Psoas muscle (tissue), 8 donors: ENCODE results near the gene ABRACL. TPM values are rescaled to one million over a fixed set of nuclear protein-coding genes. Genes with fewer than 3 reads are reported as not detected.

Experiments used
- ATAC-seq, 4 donors: fragments of 200-7000 bp; cut with Tn5 transposase; one replicate each; pipeline ENCODE4 v1.9.1; 2020; ENCODE audit warnings: moderate library complexity in 3 of 4, mild to moderate bottlenecking in 2 of 4
- DNase-seq, 2 donors: peaks; one replicate each; pipeline ENCODE4 v3.0.0-alpha.2; 2020
- H3K27ac ChIP-seq: fragments of 200-600 bp; one replicate; pipeline ENCODE4 v1.8.0; 2022
- H3K27me3 ChIP-seq, 3 donors: fragments of 200-600 bp in 1 of 3; one replicate each; pipeline versions ENCODE4 v1.6.1 to v1.8.0; 2013 to 2022; ENCODE audit warnings: low read length in 2 of 3, mild to moderate bottlenecking in 2 of 3, moderate library complexity in 1 of 3; ENCODE audit not compliant: insufficient read depth in 3 of 3
- H3K36me3 ChIP-seq, 2 donors: fragments of 200-600 bp in 1 of 2; one replicate each; pipeline versions ENCODE4 v1.6.1 to v1.8.0; 2013 to 2022; ENCODE audit warnings: low read depth in 1 of 2, mild to moderate bottlenecking in 1 of 2, moderate library complexity in 1 of 2; ENCODE audit not compliant: insufficient read depth in 1 of 2
- H3K4me1 ChIP-seq: fragments of 200-600 bp; one replicate; pipeline ENCODE4 v1.8.0; 2022
- H3K4me3 ChIP-seq: fragments of 200-600 bp; one replicate; pipeline ENCODE4 v1.8.0; 2022; ENCODE audit warnings: mild to moderate bottlenecking
- H3K9me3 ChIP-seq: fragments of 200-600 bp; one replicate; pipeline ENCODE4 v1.8.0; 2022
- CTCF ChIP-seq: fragments of 200-600 bp; IDR thresholded peaks from one replicate; pipeline ENCODE4 v1.8.0; 2022; ENCODE audit warnings: antibody characterized with exemption
- WGBS, 3 donors: extraction: QIAGEN DNeasy Blood & Tissue Kit; methylation state at CpG; one replicate each; pipeline versions ENCODE4 v1.1.6 to v1.1.7; 2013; 5-methylcytosine and 5-hydroxymethylcytosine counted together
- intact Hi-C, 2 donors: fragments of 100-400 bp; cut with DNase I; formaldehyde crosslinking; loops; one replicate each; pipeline versions ENCODE4 v1.11.0 to v1.14.2; 2022
- polyA plus RNA-seq, 3 donors: library from polyadenylated mRNA; stranded (reverse); fragments of 200-250 nt; gene quantifications; one replicate each; pipeline ENCODE4 v1.2.3, GENCODE V29; 2013
- total RNA-seq, 4 donors: library from RNA; stranded (reverse); fragmentation: NEBNext Ultra II Directional in 2 of 4; extraction: Animal tissue kit (Norgen Biotek cat#: 25700) in 2 of 4; gene quantifications; one replicate each; pipeline versions ENCODE4 v1.2.1 to v1.2.4, GENCODE V29; 2021 to 2023
- donor health status: healthy with polysubstance abuse.
- donor health status: DM: no; HTN: no; CAD: no; lungs with moderate emphysema.
- donor health status: Bipolar disorder and iron deficiency.
- donor health status: healthy.
- donor health status: DM: yes; HTN: yes; CAD: no.
- donor health status: DM: no; HTN: no; CAD: no.
- donor health status: DM: no; HTN: no; CAD: no.
- donor health status: DM: yes; HTN: yes; CAD: no.

Gene ABRACL
- total and polyA plus RNA-seq, 7 donors = 0.92 to 6.3 (median 2.2) TPM

GRCh38 chr6:139053382-139053781 lies 24.8 kb downstream of the ABRACL start:
- Histone ChIP-seq H3K36me3 (no peaks in the 10 kb centered on the region), H3K4me1 (no peaks in the 10 kb centered on the region), H3K4me3 (no peak overlapping the region), H3K27me3 (no peaks in the 10 kb centered on the region), H3K9me3 (no peaks in the 10 kb centered on the region), H3K27ac (no peak overlapping the region)
- ATAC-seq (no peak), DNase-seq (no peak)
- intact Hi-C loops = no loop called here
- WGBS, 3 donors = 19 to 39% (median 24%) methylated on average over 3 of the region's 3 CpGs
- no peak for TF ChIP-seq CTCF

DNA sequence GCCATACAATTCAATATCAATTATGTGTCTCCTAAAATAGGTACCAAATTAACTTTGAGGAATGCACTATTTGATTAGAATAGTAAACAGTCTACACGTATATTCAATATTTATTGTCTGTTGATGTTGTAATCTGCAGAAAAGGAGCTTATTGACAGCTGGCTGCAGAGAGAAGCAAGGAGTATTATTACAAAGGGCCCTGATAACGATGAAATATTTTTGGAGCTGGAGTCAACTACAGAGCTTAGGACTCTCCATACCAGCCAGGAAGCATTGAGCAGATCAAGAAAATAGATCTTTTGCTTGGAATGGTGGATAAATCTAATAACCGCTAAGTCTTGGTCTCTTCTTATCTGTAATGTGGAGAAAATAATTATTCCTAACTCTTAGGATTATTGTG lies 25.5 kb downstream of the ABRACL start:
- 70 to 86% (median 75%) methylated on average over 3 of the region's 3 CpGs for WGBS, 3 donors
- intact Hi-C loops = no loop called here
- no peak for ATAC-seq

DNA sequence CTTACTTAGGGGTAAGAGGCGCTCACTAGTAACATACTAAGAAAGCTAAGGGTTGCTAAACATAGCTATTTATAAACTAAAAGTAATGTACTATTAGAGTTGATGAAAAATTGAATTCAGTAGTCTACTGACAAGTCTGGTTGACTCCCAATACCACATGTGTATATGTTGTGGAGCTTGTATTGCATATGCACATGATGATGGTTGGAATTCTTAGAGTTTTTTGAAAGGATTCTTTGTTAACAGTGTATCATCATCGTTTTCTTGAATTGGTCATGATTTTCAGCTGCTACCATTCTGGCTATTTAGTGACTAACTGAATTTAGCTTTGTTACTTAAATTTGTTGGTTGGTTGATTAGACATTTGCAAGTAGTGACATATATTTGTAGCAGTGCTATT lies 27.2 kb downstream of the ABRACL start:
- no peak overlapping the region for H3K4me3 ChIP-seq
- ATAC-seq = no peak
- no peaks in the 10 kb centered on the region for H3K36me3 ChIP-seq
- no peaks in the 10 kb centered on the region for H3K27me3 ChIP-seq
- intact Hi-C loops = no loop called here
- DNase-seq = no peak
- H3K27ac ChIP-seq = no peak overlapping the region
- TF ChIP-seq CTCF = no peak
- WGBS, 3 donors = 88 to 94% (median 88%) methylated on average over 2 of the region's 2 CpGs
- H3K9me3 ChIP-seq = no peaks in the 10 kb centered on the region
- no peaks in the 10 kb centered on the region for H3K4me1 ChIP-seq

More for the DNA sequence above, 25.5 kb downstream of the ABRACL start:
- Histone ChIP-seq H3K4me3 (no peak overlapping the region), H3K36me3 (no peaks in the 10 kb centered on the region), H3K27me3 (no peaks in the 10 kb centered on the region), H3K27ac (no peak overlapping the region), H3K4me1 (no peaks in the 10 kb centered on the region), H3K9me3 (no peaks in the 10 kb centered on the region)
- TF ChIP-seq CTCF = no peak
- no peak for DNase-seq

DNA sequence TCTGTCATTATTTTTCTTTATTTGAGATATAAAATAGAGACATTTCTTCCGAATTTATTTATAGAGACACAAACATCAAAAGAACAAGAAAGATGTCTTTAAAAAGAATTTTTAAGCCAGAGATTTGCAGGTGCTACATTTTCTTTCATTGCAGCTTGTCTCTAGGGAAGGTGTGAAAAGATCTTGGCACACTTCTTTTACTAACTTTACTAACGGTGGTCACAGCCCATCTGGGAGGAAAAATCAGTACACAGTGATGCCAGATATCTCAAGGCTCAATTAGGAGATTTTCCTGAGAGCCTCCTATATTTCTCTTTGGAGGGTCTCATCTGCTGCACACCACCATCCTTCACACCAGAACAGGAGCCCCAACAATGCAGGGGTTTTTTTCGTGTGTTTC lies 29.5 kb downstream of the ABRACL start:
- TF ChIP-seq CTCF = no peak
- WGBS, 3 donors = 75 to 80% (median 77%) methylated on average over 3 of the region's 3 CpGs
- ATAC-seq = no peak
- DNase-seq = no peak
- H3K9me3 ChIP-seq = no peaks in the 10 kb centered on the region
- no peak overlapping the region for H3K4me3 ChIP-seq
- intact Hi-C loops = no loop called here
- no peak overlapping the region for H3K27ac ChIP-seq
- no peaks in the 10 kb centered on the region for H3K4me1 ChIP-seq
- H3K36me3 ChIP-seq = no peaks in the 10 kb centered on the region
- H3K27me3 ChIP-seq = no peaks in the 10 kb centered on the region

- no peaks in the 10 kb centered on the region for H3K9me3 ChIP-seq
- H3K4me3 ChIP-seq = no peak overlapping the region
- TF ChIP-seq CTCF = no peak
- ATAC-seq = no peak
- H3K27ac ChIP-seq = no peak overlapping the region
- DNase-seq = no peak
- intact Hi-C loops = no loop called here
- H3K27me3 ChIP-seq = no peaks in the 10 kb centered on the region
- no peaks in the 10 kb centered on the region for H3K36me3 ChIP-seq
- peaks cover 8% of the 10 kb centered on the region for H3K4me1 ChIP-seq
These were observed 31.8 kb downstream of the ABRACL start for GRCh38 chr6:139060332-139060731.
